GM12891 (cell line): ENCODE results near the gene ZC3H12C.

ENCODE experiments used
- PAX5 ChIP-seq: IDR thresholded peaks from 2 replicates; pipeline ENCODE4 v1.6.1; 2011; ENCODE audit warnings: low read length, moderate library complexity, mild to moderate bottlenecking; ENCODE audit not compliant: insufficient read depth, severe bottlenecking
- POLR2A ChIP-seq: IDR thresholded peaks from 2 replicates; pipeline ENCODE4 v1.6.1; 2011; ENCODE audit warnings: low read depth, low read length, control low read depth
- POLR2AphosphoS5 ChIP-seq: IDR thresholded peaks from 2 replicates; pipeline ENCODE4 v1.6.1; 2011; ENCODE audit warnings: low read depth, low read length, control low read depth
- POU2F2 ChIP-seq: IDR thresholded peaks from 2 replicates; pipeline ENCODE4 v1.6.1; 2011; ENCODE audit warnings: low read depth, mild to moderate bottlenecking, control low read depth, low read length, moderate library complexity
- SPI1 ChIP-seq: IDR thresholded peaks from 2 replicates; pipeline ENCODE4 v1.6.1; 2011; ENCODE audit warnings: low read depth, low read length, control low read depth
- TAF1 ChIP-seq: IDR thresholded peaks from 2 replicates; pipeline ENCODE4 v1.6.1; 2011; ENCODE audit warnings: low read depth, low read length, control low read depth

- TF ChIP-seq POU2F2, result no peak
- no peak for TF ChIP-seq POLR2A
- no peak for TF ChIP-seq POLR2AphosphoS5
- no peak for TF ChIP-seq SPI1
- TF ChIP-seq TAF1, result no peak
- TF ChIP-seq PAX5, result no peak
These were observed 113.9 kb downstream of the ZC3H12C start for GRCh38 chr11:110207123-110207522.
